ENCODE results near the gene SF3B3.
"Not testable (repeated sequence)": the region's sequence is repeated elsewhere in the genome, so short reads cannot be mapped to it uniquely, and the experiment has no call there.

SF3B3 gene

GRCh38 chr16:70615945-70616344 lies 92.3 kb downstream of the SF3B3 start:
- no peak for DNase-seq (ENCODE audit: low read depth, low spot score)

DNA sequence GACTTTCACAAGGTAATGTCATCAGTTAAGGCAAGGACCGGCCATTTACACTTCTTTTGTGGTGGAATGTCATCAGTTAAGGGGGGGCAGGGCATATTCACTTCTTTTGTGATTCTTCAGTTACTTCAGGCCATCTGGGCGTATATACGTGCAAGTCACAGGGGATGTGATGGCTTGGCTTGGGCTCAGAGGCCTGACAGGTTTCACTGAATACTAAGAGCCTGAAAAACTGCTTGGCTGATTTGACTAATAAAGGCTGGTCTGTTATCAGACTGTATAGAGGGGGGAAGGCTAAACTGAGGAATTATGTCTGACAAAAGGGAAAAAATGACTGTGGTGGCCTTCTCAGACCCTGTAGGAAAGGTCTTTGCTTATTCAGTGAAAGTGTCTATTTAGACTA lies 98.2 kb downstream of the SF3B3 start:
- not testable (repeated sequence) for DNase-seq (ENCODE audit: low read depth, low spot score)

All from smooth muscle cell of the brain vasculature (primary cell).